ENCODE data around the gene PSME1.

Gene PSME1

DNA sequence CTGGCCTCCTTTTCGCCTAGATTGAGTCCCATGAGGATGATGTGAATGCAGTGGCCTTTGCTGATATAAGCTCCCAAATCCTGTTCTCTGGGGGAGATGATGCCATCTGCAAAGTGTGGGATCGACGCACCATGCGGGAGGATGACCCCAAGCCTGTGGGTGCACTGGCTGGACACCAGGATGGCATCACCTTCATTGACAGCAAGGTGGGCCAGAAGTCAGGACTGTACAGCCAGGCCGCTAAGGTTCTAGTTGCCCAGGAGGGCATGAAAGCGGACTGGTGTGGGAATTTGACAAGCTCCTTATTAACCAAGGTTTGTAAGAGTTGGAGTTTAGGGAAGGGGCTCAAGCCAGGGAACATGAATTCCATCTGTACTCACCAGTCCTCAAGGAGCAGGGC is 16.3 kb upstream of the PSME1 start:
- Histone ChIP-seq H3K4me3 (ENCODE audit: low read depth, low read length) (peak overlapping the region; percentile 14), H3K4me2 (ENCODE audit: low read length) (no peak overlapping the region), H3K14ac (ENCODE audit: low read length) (no peak overlapping the region), H4K12ac (ENCODE audit: low read depth, low read length) (no peak overlapping the region), H4K8ac (ENCODE audit: low read depth, low read length) (no peak overlapping the region), H3K18ac (ENCODE audit: low read length) (no peak overlapping the region), H3K79me2 (ENCODE audit: control insufficient read depth, insufficient read depth, low read length, poor library complexity) (peaks cover 1% of the 10 kb centered on the region), H2BK120ac (ENCODE audit: insufficient read depth, low read length, poor library complexity) (no peak overlapping the region), H3K9me3 (ENCODE audit: insufficient read depth, low read depth, low read length) (peaks cover 2% of the 10 kb centered on the region), H2BK5ac (ENCODE audit: low read depth, low read length, poor library complexity) (no peak overlapping the region), H2AK5ac (ENCODE audit: low read length) (no peak overlapping the region), H3K79me1 (ENCODE audit: low read length) (peaks cover 1% of the 10 kb centered on the region), H3K36me3 (ENCODE audit: control insufficient read depth in 1 of 2, insufficient read depth in 2 of 2, low read length in 2 of 2) (peaks cover 35 to 57% of the 10 kb centered on the region in 2 experiments), H3K23ac (ENCODE audit: low read length) (no peak overlapping the region), H2BK12ac (ENCODE audit: low read length) (no peak overlapping the region), H3K27ac (ENCODE audit: low read depth, low read length) (no peak overlapping the region), H3K27me3 (ENCODE audit: insufficient read depth, low read length) (no peaks in the 10 kb centered on the region), H3K4ac (ENCODE audit: low read depth, low read length) (no peak overlapping the region), H3K9ac (ENCODE audit: low read length) (no peak overlapping the region), H3K4me1 (ENCODE audit: control insufficient read depth in 1 of 2, insufficient read depth in 2 of 2, low read length in 2 of 2) (peaks cover 3 to 9% of the 10 kb centered on the region in 2 experiments), H4K91ac (ENCODE audit: low read depth, low read length) (no peak overlapping the region), H2AFZ (ENCODE audit: insufficient read depth, low read length, poor library complexity) (no peak overlapping the region)
- WGBS (ENCODE audit: extremely low coverage, insufficient coverage, insufficient read length) = no CpG with 5 or more reads among the region's 6 CpGs
- DNase-seq = no peak

DNA sequence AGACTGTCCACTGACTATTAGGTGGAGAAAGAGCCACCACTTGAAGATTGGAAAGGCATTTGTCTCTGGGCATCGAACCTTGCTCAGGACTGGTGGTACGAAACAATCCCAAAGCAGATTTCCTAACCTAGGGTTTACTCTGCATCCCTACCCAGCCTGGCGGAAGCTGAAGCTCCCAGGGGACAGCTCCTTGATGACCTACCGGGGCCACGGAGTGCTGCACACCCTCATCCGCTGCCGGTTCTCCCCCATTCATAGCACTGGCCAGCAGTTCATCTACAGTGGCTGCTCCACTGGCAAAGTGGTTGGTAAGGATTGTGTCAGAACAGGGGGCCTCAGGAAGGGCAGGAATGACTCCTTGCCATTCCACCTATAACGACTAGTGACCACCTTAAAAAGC is 14.8 kb upstream of the PSME1 start:
- Histone ChIP-seq H3K9ac (ENCODE audit: low read length) (no peak overlapping the region), H3K4me1 (ENCODE audit: control insufficient read depth in 1 of 2, insufficient read depth in 2 of 2, low read length in 2 of 2) (peaks cover 0 to 1% of the 10 kb centered on the region in 2 experiments), H2BK12ac (ENCODE audit: low read length) (no peak overlapping the region), H2BK120ac (ENCODE audit: insufficient read depth, low read length, poor library complexity) (no peak overlapping the region), H3K27me3 (ENCODE audit: insufficient read depth, low read length) (no peaks in the 10 kb centered on the region), H3K4me2 (ENCODE audit: low read length) (no peak overlapping the region), H3K18ac (ENCODE audit: low read length) (no peak overlapping the region), H3K27ac (ENCODE audit: low read depth, low read length) (no peak overlapping the region), H2BK5ac (ENCODE audit: low read depth, low read length, poor library complexity) (no peak overlapping the region), H4K12ac (ENCODE audit: low read depth, low read length) (no peak overlapping the region), H3K23ac (ENCODE audit: low read length) (no peak overlapping the region), H4K8ac (ENCODE audit: low read depth, low read length) (no peak overlapping the region), H3K4ac (ENCODE audit: low read depth, low read length) (no peak overlapping the region), H3K79me2 (ENCODE audit: control insufficient read depth, insufficient read depth, low read length, poor library complexity) (no peaks in the 10 kb centered on the region), H3K14ac (ENCODE audit: low read length) (no peak overlapping the region), H3K79me1 (ENCODE audit: low read length) (no peaks in the 10 kb centered on the region), H4K91ac (ENCODE audit: low read depth, low read length) (no peak overlapping the region), H3K4me3 (ENCODE audit: low read depth, low read length) (no peak overlapping the region), H3K9me3 (ENCODE audit: insufficient read depth, low read depth, low read length) (peaks cover 2% of the 10 kb centered on the region), H2AK5ac (ENCODE audit: low read length) (no peak overlapping the region), H2AFZ (ENCODE audit: insufficient read depth, low read length, poor library complexity) (no peak overlapping the region), H3K36me3 (ENCODE audit: control insufficient read depth in 1 of 2, insufficient read depth in 2 of 2, low read length in 2 of 2) (peaks cover 35 to 57% of the 10 kb centered on the region in 2 experiments)
- no CpG with 5 or more reads among the region's 8 CpGs for WGBS (ENCODE audit: extremely low coverage, insufficient coverage, insufficient read length)
- DNase-seq = no peak

DNA sequence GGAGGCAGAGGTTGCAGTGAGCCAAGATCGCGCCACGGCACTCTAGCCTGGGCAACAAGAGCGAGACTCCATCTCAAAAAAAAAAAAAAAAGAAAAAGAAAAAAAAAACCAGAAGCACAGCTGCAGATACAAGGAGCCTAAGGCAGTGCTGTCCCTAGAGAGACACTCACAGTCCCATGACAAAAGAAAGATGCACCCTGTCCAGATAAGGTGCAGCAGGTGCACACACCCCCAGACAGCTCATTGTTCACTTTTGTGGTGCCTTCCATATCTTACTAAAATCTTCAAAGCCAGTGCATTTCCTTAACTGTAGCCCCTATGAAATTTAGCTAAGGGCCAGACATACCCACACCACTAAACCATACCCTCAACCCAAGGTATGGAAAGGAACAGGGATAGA is 13.6 kb upstream of the PSME1 start:
- Histone ChIP-seq H3K4ac (ENCODE audit: low read depth, low read length) (no peak overlapping the region), H2BK12ac (ENCODE audit: low read length) (no peak overlapping the region)

DNA sequence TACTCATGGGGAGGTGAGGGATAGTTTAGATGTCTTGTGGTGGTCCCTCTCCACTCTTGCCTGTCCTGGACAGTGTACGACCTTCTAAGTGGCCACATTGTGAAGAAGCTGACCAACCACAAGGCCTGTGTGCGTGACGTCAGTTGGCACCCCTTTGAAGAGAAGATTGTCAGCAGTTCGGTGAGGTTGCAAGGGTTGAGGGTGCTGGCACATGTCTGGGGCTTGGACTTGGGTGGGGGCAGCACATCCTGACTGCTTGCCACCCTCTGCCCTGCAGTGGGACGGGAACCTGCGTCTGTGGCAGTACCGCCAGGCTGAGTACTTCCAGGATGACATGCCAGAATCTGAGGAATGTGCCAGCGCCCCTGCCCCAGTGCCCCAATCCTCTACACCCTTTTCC is 13.1 kb upstream of the PSME1 start:
- no peak for DNase-seq
- Histone ChIP-seq H4K8ac (ENCODE audit: low read depth, low read length) (no peak overlapping the region), H3K18ac (ENCODE audit: low read length) (no peak overlapping the region), H3K4me3 (ENCODE audit: low read depth, low read length) (no peak overlapping the region), H3K23ac (ENCODE audit: low read length) (no peak overlapping the region), H3K36me3 (ENCODE audit: control insufficient read depth in 1 of 2, insufficient read depth in 2 of 2, low read length in 2 of 2) (peaks cover 33 to 50% of the 10 kb centered on the region in 2 experiments), H4K91ac (ENCODE audit: low read depth, low read length) (no peak overlapping the region), H3K9me3 (ENCODE audit: insufficient read depth, low read depth, low read length) (peaks cover 2% of the 10 kb centered on the region), H3K4ac (ENCODE audit: low read depth, low read length) (no peak overlapping the region), H2BK5ac (ENCODE audit: low read depth, low read length, poor library complexity) (no peak overlapping the region), H3K79me1 (ENCODE audit: low read length) (no peaks in the 10 kb centered on the region), H3K79me2 (ENCODE audit: control insufficient read depth, insufficient read depth, low read length, poor library complexity) (no peaks in the 10 kb centered on the region), H2BK120ac (ENCODE audit: insufficient read depth, low read length, poor library complexity) (no peak overlapping the region), H3K27ac (ENCODE audit: low read depth, low read length) (no peak overlapping the region), H3K27me3 (ENCODE audit: insufficient read depth, low read length) (no peaks in the 10 kb centered on the region), H3K4me1 (ENCODE audit: control insufficient read depth in 1 of 2, insufficient read depth in 2 of 2, low read length in 2 of 2) (no peaks in the 10 kb centered on the region), H2AK5ac (ENCODE audit: low read length) (no peak overlapping the region), H4K12ac (ENCODE audit: low read depth, low read length) (no peak overlapping the region), H3K14ac (ENCODE audit: low read length) (no peak overlapping the region), H3K9ac (ENCODE audit: low read length) (no peak overlapping the region), H2AFZ (ENCODE audit: insufficient read depth, low read length, poor library complexity) (no peak overlapping the region), H2BK12ac (ENCODE audit: low read length) (no peak overlapping the region), H3K4me2 (ENCODE audit: low read length) (no peak overlapping the region)
- no CpG with 5 or more reads among the region's 8 CpGs for WGBS (ENCODE audit: extremely low coverage, insufficient coverage, insufficient read length)

More for the DNA sequence above, 13.6 kb upstream of the PSME1 start:
- H3K14ac ChIP-seq (ENCODE audit: low read length) = no peak overlapping the region
- WGBS (ENCODE audit: extremely low coverage, insufficient coverage, insufficient read length) = no CpG with 5 or more reads among the region's 4 CpGs
- no peak for DNase-seq
- no peak overlapping the region for H3K18ac ChIP-seq (ENCODE audit: low read length)
- H2AFZ ChIP-seq (ENCODE audit: insufficient read depth, low read length, poor library complexity) = no peak overlapping the region
- no peaks in the 10 kb centered on the region for H3K4me1 ChIP-seq (ENCODE audit: control insufficient read depth in 1 of 2, insufficient read depth in 2 of 2, low read length in 2 of 2)
- no peak overlapping the region for H3K4me2 ChIP-seq (ENCODE audit: low read length)
- H3K9ac ChIP-seq (ENCODE audit: low read length) = no peak overlapping the region
- H3K23ac ChIP-seq (ENCODE audit: low read length) = no peak overlapping the region
- peaks cover 33 to 53% of the 10 kb centered on the region in 2 experiments for H3K36me3 ChIP-seq (ENCODE audit: control insufficient read depth in 1 of 2, insufficient read depth in 2 of 2, low read length in 2 of 2)
- H3K79me1 ChIP-seq (ENCODE audit: low read length) = no peaks in the 10 kb centered on the region
- no peak overlapping the region for H2BK5ac ChIP-seq (ENCODE audit: low read depth, low read length, poor library complexity)
- H3K9me3 ChIP-seq (ENCODE audit: insufficient read depth, low read depth, low read length) = peaks cover 2% of the 10 kb centered on the region
- H4K8ac ChIP-seq (ENCODE audit: low read depth, low read length) = no peak overlapping the region
- no peak overlapping the region for H2AK5ac ChIP-seq (ENCODE audit: low read length)
- H4K12ac ChIP-seq (ENCODE audit: low read depth, low read length) = no peak overlapping the region
- H3K79me2 ChIP-seq (ENCODE audit: control insufficient read depth, insufficient read depth, low read length, poor library complexity) = no peaks in the 10 kb centered on the region
- H3K4me3 ChIP-seq (ENCODE audit: low read depth, low read length) = no peak overlapping the region
- H3K27me3 ChIP-seq (ENCODE audit: insufficient read depth, low read length) = no peaks in the 10 kb centered on the region
- no peak overlapping the region for H2BK120ac ChIP-seq (ENCODE audit: insufficient read depth, low read length, poor library complexity)
- H4K91ac ChIP-seq (ENCODE audit: low read depth, low read length) = no peak overlapping the region
- H3K27ac ChIP-seq (ENCODE audit: low read depth, low read length) = no peak overlapping the region
